CD4-positive, alpha-beta T cell treated with Interleukin-4 for 4 hours (primary cell): Measurements from ENCODE around the gene AEN.
"Not testable (repeated sequence)": the region's sequence is repeated elsewhere in the genome, so short reads cannot be mapped to it uniquely, and the experiment has no call there.

Source experiments
- DNase-seq: peaks from one replicate; pipeline ENCODE4 v3.0.0-alpha.2; 2020

The AEN gene

GRCh38 chr15:88634449-88634848 lies 13.3 kb downstream of the AEN start:
- DNase-seq, result no peak

- DNase-seq, result peak; percentile 75
Measured at GRCh38 chr15:88635318-88635717, 14.2 kb downstream of the AEN start.

- peak; percentile 79 for DNase-seq
Measured at GRCh38 chr15:88636050-88636449, 14.9 kb downstream of the AEN start.

- no peak for DNase-seq
Measured at GRCh38 chr15:88636654-88637053, 15.5 kb downstream of the AEN start.

- DNase-seq, result no peak
Measured at GRCh38 chr15:88637436-88637835, 16.3 kb downstream of the AEN start.

GRCh38 chr15:88637841-88638625 lies 16.9 kb downstream of the AEN start:
- DNase-seq, result no peak

GRCh38 chr15:88638626-88639372 lies 17.7 kb downstream of the AEN start, which contains the start of gene ISG20:
ISG20 (plus strand) TSS chr15:88639016; CDS start chr15:88639367, 351 bp downstream.
- peak; percentile 98 for DNase-seq

- DNase-seq, result no peak
Measured at GRCh38 chr15:88641959-88642452, 20.9 kb downstream of the AEN start.

- DNase-seq, result not testable (repeated sequence)
Measured at GRCh38 chr15:88642514-88642913, 21.4 kb downstream of the AEN start.

GRCh38 chr15:88644741-88645140 lies 23.6 kb downstream of the AEN start:
- no peak for DNase-seq

- no peak for DNase-seq
Measured at GRCh38 chr15:88645171-88646087, 24.3 kb downstream of the AEN start.

GRCh38 chr15:88646088-88646405 lies 24.9 kb downstream of the AEN start:
- no peak for DNase-seq

GRCh38 chr15:88646951-88647350 lies 25.8 kb downstream of the AEN start:
- DNase-seq, result no peak

- no peak for DNase-seq
Measured at GRCh38 chr15:88647351-88648105, 26.4 kb downstream of the AEN start.

- peak; percentile 57 for DNase-seq
Measured at GRCh38 chr15:88648357-88649214, 27.4 kb downstream of the AEN start.

GRCh38 chr15:88649286-88649733 lies 28.2 kb downstream of the AEN start:
- DNase-seq, result peak; percentile 72

GRCh38 chr15:88649753-88650551 lies 28.8 kb downstream of the AEN start:
- no peak for DNase-seq

GRCh38 chr15:88650556-88650955 lies 29.4 kb downstream of the AEN start:
- no peak for DNase-seq

- DNase-seq, result no peak
Measured at GRCh38 chr15:88651136-88651732, 30.1 kb downstream of the AEN start.

- no peak for DNase-seq
Measured at GRCh38 chr15:88651971-88652370, 30.8 kb downstream of the AEN start.
